ENCODE results near the gene KIF14.
A peak's percentile ranks its signal among the peaks of the same experiment; 100 is the strongest.

The KIF14 gene

GRCh38 chr1:200510228-200510623 lies 110.3 kb downstream of the KIF14 start:
- peak; percentile 72 for TF ChIP-seq CTCF (IDR thresholded peaks at IDR 0.05; ENCODE audit: extremely low read depth, missing control alignments)
- DNase-seq (ENCODE audit: low spot score) = peak; percentile 76

GRCh38 chr1:200506471-200506870 lies 114.1 kb downstream of the KIF14 start:
- no peak for DNase-seq (ENCODE audit: low spot score)
- no peak for TF ChIP-seq CTCF (IDR thresholded peaks at IDR 0.05; ENCODE audit: extremely low read depth, missing control alignments)

GRCh38 chr1:200505257-200505656 lies 115.3 kb downstream of the KIF14 start:
- DNase-seq (ENCODE audit: low spot score) = no peak

More at GRCh38 chr1:200505257-200505656, 115.3 kb downstream of the KIF14 start:
- TF ChIP-seq CTCF (IDR thresholded peaks at IDR 0.05; ENCODE audit: extremely low read depth, missing control alignments) = no peak
